GM12875 (cell line): ENCODE measurements around the gene RABGAP1.

Source experiments
- H3K4me3 ChIP-seq: one replicate; pipeline ENCODE4 v1.5.1; 2011; ENCODE audit warnings: low read depth, low read length, control low read depth
- TF ChIP-seq, protein P1 (sequence below): IDR thresholded peaks from 2 replicates; pipeline ENCODE4 v1.5.1; 2011; ENCODE audit warnings: low read depth, mild to moderate bottlenecking, control low read depth, inconsistent platforms, low read length, moderate library complexity, borderline replicate concordance; ENCODE audit not compliant: insufficient read depth

RABGAP1 gene

DNA sequence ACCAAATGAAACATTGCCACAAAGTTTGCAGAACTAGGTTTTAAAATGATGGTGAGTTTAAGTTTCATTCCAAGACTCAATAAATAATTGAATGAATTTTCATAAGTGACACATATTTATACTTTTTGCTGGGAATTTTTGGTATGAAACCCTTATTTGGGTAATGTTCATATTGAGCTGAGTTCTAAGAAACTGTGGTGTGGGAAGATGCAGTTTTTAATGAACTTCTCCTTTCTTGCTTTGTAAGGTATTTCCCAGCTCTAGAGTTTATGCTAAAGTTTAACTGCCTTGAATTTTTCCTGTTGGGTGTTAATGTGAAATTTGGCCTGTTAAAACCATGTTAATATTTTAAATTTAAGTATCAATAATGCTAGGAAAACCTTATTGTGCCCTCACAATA is 15.1 kb downstream of the RABGAP1 start:
- H3K4me3 ChIP-seq: no peak overlapping the region
- TF ChIP-seq, protein P1, sequence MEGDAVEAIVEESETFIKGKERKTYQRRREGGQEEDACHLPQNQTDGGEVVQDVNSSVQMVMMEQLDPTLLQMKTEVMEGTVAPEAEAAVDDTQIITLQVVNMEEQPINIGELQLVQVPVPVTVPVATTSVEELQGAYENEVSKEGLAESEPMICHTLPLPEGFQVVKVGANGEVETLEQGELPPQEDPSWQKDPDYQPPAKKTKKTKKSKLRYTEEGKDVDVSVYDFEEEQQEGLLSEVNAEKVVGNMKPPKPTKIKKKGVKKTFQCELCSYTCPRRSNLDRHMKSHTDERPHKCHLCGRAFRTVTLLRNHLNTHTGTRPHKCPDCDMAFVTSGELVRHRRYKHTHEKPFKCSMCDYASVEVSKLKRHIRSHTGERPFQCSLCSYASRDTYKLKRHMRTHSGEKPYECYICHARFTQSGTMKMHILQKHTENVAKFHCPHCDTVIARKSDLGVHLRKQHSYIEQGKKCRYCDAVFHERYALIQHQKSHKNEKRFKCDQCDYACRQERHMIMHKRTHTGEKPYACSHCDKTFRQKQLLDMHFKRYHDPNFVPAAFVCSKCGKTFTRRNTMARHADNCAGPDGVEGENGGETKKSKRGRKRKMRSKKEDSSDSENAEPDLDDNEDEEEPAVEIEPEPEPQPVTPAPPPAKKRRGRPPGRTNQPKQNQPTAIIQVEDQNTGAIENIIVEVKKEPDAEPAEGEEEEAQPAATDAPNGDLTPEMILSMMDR: no peak

DNA sequence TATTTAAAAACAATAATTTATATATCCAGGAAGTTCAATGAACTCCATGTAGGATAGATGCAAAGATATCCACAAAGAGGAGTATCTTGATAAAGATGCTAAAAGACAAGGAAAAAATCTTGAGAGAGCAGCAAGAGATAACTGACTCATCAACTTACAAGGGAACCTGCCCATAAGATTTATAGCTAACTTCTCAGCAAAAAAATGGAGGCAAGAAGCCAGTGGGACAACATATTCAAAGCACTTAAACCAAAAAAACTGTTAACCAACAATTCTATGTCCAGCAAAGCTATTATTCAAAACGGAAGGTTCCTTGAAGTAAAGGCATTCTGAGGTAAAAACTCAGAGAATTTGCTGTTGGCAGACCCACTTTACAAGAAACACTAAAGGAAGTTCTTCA is 20.3 kb downstream of the RABGAP1 start:
- TF ChIP-seq, protein P1: no peak
- H3K4me3 ChIP-seq: no peak overlapping the region

DNA sequence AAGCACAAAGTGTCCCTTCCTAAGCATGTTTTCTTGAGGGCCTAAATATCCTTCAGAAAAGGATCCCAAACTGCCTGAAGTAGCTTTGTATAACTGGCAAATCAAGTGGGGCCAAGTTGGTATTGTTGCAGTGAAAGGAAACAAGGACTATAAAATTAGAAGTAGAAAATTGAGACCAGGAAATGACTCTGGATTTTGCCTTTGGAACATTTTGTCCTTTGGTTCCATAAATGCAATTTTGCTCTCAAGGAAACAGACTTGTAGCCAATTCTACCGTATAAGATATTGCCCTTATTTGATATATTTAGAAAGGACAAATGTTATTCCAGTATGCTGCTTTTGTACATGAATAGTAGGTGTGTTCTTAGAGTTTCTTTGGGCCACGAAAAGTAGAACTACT is 34.4 kb downstream of the RABGAP1 start:
- TF ChIP-seq, protein P1: no peak
- no peak overlapping the region for H3K4me3 ChIP-seq

DNA sequence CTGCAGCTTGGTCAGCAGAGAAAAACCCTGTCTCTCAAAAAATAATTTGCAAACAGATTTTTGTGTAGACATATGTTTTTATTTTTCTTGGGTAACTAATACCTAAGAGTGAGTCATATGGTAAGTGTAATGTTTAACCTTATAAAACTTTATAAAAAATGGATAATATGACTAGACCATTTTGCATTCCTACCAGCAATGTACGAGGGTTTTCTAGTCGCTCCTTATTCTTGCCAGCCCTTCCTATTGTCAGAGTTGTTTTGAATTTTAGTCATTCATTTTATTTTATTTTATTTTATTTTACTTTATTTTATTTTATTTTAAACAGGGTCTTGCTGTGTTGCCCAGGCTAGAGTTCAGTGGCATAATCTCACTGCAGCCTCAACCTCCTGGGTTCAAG is 37.8 kb downstream of the RABGAP1 start:
- H3K4me3 ChIP-seq: no peak overlapping the region
- TF ChIP-seq, protein P1: no peak

DNA sequence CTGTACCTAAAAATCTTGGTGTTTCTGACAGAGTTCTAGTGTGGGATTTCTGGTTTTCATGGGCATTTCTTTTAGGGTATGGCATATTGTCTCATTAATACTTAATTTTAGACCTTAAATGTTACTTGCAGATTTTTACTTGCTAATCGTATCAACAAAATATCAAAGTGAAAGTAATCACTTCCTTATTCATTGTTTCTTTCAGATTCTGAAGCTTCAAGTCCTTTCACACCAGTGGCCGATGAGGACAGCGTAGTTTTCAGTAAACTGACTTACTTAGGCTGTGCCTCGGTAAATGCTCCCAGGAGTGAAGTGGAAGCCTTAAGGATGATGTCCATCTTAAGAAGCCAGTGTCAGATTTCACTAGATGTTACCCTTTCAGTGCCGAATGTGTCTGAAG is 45.2 kb downstream of the RABGAP1 start:
- TF ChIP-seq, protein P1: no peak
- no peak overlapping the region for H3K4me3 ChIP-seq

DNA sequence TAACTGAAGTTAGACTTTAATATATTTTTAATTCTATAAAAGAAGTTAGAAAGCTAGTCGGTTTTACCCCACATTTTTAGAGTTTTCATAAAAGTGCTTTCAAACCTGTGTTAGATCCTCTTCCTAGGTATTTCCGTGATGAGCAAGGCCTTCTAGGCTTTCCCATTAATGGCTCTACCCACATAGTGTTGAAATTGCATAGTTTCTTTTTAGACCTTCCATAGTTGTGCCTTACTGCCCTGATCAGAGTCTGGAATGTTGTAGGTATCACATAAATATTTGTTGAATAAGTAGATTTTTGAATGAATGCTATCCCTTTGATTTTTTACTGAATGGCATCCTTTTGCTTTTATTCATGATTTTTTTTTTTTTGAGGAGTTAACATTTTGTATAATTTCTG is 47.3 kb downstream of the RABGAP1 start:
- H3K4me3 ChIP-seq: no peak overlapping the region
- TF ChIP-seq, protein P1: no peak

DNA sequence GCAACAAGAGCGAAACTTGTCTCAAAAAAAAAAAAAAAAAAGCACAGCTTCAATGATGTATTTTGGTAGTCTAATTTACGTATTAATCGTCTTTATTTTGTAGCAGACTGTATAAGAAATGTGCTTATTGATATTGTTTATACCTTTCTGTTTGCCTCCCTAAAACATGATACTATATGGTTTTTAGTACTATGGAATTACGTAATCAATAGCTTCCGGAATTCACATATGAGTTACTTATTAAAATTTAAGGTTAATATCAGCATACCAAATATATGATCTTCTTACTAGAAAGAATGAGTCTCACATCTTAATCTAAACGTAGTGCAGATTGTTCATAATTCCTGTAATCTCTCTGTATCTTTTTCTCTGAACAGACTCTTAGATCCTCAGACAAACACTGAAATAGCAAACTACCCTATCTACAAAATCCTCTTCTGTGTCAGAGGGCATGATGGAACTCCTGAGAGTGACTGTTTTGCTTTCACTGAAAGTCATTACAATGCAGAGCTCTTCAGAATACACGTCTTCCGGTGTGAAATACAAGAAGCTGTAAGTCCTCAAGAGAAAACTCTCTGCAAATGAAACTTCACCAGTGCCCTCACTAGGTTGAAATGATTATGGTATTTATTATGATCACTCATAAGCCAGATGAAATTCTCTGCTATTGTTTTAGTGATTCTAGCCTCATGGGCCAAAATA is 48.3 kb downstream of the RABGAP1 start:
- H3K4me3 ChIP-seq: no peak overlapping the region
- TF ChIP-seq, protein P1: no peak
